Measurements from ENCODE around the gene OR2K2.
"Not testable (repeated sequence)": the region's sequence is repeated elsewhere in the genome, so short reads cannot be mapped to it uniquely, and the experiment has no call there.

Gene OR2K2

GRCh38 chr9:111300140-111300735 is 29.8 kb downstream of the OR2K2 start:
- no peak for DNase-seq
- Histone ChIP-seq H3K36me3 (replicated peaks) (no peaks in the 10 kb centered on the region), H3K27ac (no peak overlapping the region), H3K4me3 (ENCODE audit: low read depth, low read length) (no peak overlapping the region), H3K27me3 (replicated peaks) (no peaks in the 10 kb centered on the region)
- TF ChIP-seq CTCF (IDR thresholded peaks at IDR 0.05; ENCODE audit: low read depth, low read length, missing control alignments), result peak; percentile 20
- in situ Hi-C loops (cut with HindIII; ENCODE audit: low pct_ligation_motif_present, low sequenced_read_pairs), result loop anchor here (25.0 kb wide), 1 partner anchor 663 kb away; no protein-coding TSS in a partner anchor

GRCh38 chr9:111299599-111299966 is 30.4 kb downstream of the OR2K2 start:
- H3K4me3 ChIP-seq (ENCODE audit: low read depth, low read length); DNase-seq; in situ Hi-C loops (cut with HindIII; ENCODE audit: low pct_ligation_motif_present, low sequenced_read_pairs); H3K36me3 ChIP-seq (replicated peaks); H3K27ac ChIP-seq; H3K27me3 ChIP-seq (replicated peaks): not testable (repeated sequence)

- Histone ChIP-seq H3K27ac (no peak overlapping the region), H3K4me3 (ENCODE audit: low read depth, low read length) (no peak overlapping the region), H3K36me3 (replicated peaks) (no peaks in the 10 kb centered on the region), H3K27me3 (replicated peaks) (no peaks in the 10 kb centered on the region)
- in situ Hi-C loops (cut with HindIII; ENCODE audit: low pct_ligation_motif_present, low sequenced_read_pairs), result no loop called here
- peak; percentile 56 for DNase-seq
- peak; percentile 45 for TF ChIP-seq CTCF (IDR thresholded peaks at IDR 0.05; ENCODE audit: low read depth, low read length, missing control alignments)
These were observed 31.1 kb downstream of the OR2K2 start for GRCh38 chr9:111298731-111299598.

GRCh38 chr9:111298111-111298510 is 31.9 kb downstream of the OR2K2 start:
- DNase-seq, result no peak
- no peak overlapping the region for H3K4me3 ChIP-seq (ENCODE audit: low read depth, low read length)
- no peak overlapping the region for H3K27ac ChIP-seq
- in situ Hi-C loops (cut with HindIII; ENCODE audit: low pct_ligation_motif_present, low sequenced_read_pairs), result no loop called here
- no peak for TF ChIP-seq CTCF (IDR thresholded peaks at IDR 0.05; ENCODE audit: low read depth, low read length, missing control alignments)
- no peaks in the 10 kb centered on the region for H3K27me3 ChIP-seq (replicated peaks)
- no peaks in the 10 kb centered on the region for H3K36me3 ChIP-seq (replicated peaks)

- Histone ChIP-seq H3K4me3 (ENCODE audit: low read depth, low read length) (no peak overlapping the region), H3K27me3 (replicated peaks) (no peaks in the 10 kb centered on the region), H3K27ac (no peak overlapping the region), H3K36me3 (replicated peaks) (no peaks in the 10 kb centered on the region)
- in situ Hi-C loops (cut with HindIII; ENCODE audit: low pct_ligation_motif_present, low sequenced_read_pairs), result no loop called here
- TF ChIP-seq CTCF (IDR thresholded peaks at IDR 0.05; ENCODE audit: low read depth, low read length, missing control alignments), result no peak
- DNase-seq, result no peak
These were observed 32.8 kb downstream of the OR2K2 start for GRCh38 chr9:111297066-111297824.

All from brain microvascular endothelial cell (primary cell).